ENCODE measurements around the gene LRRC26. TPM values are rescaled to one million over a fixed set of nuclear protein-coding genes. Genes with fewer than 3 reads are reported as not detected.
A peak's percentile ranks its signal among the peaks of the same experiment; 100 is the strongest.

LRRC26 gene
- total RNA-seq, 1 donor from 2014 or later: 0.62 TPM

DNA sequence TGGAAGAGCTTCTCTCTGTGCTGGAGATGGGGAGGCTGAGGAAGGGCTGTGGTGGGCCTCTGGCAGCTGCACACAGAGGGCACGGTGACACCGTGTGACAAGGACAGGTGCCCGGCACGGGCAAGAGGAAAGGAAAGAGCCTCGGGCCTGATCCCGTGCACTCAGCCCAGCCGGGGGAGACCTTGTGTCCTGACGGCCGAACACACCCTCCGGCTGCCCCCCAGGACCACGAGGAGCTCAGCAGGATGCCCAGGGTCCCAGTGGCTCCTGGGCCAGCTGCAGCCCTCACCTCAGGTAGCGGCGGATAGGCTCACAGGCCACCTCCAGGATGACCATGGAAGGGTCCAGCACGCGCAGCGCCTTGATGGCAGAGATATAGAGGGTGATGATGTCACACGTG is 13.0 kb upstream of the LRRC26 start:
- DNase-seq: no peak

DNA sequence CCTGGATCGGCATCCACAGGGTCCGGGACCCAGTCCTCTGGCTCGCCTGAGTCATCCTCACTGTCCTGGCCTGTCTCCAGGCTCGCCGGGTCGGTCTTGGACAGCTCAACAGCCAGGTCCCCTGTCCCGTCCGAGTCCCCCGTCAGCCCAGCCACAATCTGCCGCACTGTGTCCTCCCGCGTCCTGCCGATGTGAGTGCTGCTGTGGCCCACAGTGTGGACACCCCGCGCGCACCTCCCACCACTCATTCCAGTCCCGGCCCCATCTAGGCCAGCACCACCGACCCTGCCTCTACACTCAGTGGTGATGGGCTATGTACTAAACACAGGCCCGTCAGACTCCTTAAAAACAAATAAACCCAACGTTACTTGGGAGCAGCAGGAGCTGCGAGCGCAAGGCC is 11.8 kb upstream of the LRRC26 start:
- no peak for DNase-seq

GRCh38 chr9:137180491-137180890 is 10.6 kb upstream of the LRRC26 start:
- DNase-seq: no peak

GRCh38 chr9:137179761-137180160 is 9.9 kb upstream of the LRRC26 start:
- no peak for DNase-seq

DNA sequence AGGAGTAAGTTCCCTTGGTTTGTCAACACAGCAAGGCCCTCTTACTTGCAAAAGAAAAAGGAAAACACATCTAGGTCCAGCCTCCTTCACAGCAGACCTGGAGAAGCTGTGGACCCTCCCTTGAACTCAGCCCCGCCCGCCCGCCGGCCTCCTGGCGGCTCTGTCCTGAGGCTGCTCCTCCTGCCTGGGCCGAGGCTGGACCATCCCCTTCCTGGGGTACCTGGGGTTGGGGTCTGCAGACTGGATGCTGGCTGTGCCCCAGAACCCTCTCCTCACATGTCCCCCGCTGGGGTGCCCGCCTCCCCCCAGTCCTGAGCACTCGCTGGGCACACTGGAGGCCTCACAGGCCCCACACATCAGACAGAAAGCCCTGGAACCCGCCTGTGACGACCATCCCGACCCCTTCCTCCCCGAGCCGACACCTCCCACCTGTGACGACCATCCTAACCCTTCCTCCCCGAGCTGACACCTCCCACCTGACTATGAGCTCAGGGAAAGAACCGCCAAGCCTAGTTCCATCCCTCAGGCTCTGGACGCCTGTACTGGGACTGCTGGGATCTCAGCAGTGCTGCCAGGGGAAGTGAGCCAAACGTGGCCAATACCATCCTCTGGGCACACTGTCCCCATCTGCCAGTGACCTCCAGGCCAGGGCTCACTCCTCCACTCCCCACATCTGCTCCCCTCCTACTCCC is 9.2 kb upstream of the LRRC26 start:
- no peak for DNase-seq

DNA sequence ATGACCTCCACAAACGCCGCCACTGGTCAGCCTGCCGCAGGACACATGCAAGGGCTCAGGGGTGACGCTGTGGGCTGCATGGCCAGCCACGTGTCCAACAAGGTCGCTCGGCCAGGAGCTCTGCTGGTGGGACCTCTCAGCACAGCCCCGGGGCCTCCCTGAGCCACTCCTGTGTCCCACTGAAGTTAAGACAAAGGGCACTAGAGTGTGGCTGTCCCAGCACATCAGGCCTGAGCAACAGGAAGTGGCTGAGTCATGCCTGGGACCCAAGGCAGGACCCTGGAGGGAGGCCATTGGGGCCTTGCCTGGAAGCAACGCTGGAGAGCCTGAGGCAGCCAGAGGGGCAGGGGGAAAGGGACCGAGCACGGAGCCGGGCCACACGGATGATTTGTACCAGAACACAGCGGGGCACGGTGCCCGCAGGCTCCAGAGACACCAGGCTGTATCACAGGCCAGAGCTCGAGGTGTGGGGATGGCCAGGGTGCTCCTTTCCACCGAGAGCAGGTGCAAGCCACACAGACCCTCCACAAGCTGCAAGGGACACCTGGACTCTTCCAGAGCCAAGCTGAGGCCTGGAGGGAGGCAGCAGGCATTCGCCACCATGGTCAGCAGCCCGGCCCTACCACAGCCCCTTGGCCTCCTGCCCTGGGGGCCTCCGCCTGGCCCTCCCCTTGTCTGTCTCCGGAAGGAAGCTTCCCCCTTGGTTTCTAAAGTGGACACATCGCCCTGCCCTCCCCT is 8.5 kb upstream of the LRRC26 start:
- no peak for DNase-seq

DNA sequence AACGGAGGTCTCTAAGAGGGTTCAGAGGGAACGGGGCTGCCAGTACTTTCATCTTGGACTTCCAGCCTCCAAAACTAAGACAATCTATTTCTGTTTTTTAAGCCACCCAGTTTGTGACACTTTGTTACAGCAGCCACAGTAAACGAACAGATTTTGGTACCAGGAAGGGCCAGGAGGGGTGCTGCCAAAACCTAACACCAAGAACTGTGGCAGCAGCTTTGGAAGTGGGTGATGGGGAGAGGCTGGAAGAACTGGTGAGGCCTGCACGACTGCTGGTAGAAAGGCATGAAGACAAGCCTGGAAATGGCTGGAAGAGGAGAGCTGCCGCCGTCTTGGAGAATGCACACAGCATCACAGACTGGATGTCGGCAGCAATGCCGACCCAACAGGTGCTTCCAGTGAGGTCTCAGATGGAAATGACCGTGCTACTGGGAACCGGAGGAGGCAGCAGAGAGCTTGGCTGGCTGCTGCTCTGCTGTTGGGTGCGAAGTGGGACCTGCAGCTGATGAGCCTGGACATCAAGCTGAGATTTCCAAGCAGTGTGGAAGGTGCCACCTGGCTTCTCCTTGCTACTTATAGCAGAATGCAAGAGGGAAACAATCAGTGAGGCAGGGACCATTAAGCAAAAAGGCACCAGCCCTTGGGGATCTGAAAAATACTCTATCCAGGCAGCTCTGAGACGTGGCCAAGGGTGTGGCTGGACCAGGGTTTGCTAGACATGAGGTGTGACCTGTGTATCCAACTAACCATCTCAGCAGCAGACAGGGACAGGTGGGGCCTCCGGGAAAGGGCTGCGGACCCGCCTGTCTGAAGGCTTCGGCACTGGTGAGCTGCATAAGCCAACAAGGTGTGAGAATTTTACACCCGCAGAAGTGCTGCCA is 6.7 kb upstream of the LRRC26 start:
- peak; percentile 22 for DNase-seq

GRCh38 chr9:137175345-137175961 is 5.6 kb upstream of the LRRC26 start:
- DNase-seq: no peak

DNA sequence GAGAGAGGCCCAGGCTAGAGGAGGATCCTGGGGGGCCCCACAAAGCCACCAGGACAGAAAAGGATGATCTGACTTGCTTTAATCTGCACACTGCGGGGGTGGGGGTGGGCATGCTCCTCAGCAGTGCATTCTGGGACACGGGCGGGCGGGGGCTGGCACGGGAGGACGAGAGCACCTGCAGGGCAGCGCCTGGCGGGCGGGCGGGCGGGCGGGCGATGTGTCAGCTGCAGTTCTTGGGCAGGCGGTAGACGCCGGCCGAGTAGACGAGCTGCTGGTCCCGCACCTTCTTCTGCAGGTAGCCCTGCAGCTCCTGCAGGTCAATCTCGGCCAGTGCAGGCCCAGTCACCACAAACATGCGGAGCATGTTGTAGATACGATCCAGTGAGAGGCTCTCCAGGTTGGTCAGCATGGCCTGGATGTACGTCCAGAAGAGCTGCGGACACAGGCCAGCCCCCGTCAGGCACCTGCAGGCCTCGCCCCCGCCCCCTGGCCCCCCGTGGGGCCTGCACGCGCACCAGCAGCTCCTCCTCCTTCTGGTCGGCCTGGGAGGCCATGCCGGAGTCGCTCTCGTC is 5.0 kb upstream of the LRRC26 start:
- no peak for DNase-seq

DNA sequence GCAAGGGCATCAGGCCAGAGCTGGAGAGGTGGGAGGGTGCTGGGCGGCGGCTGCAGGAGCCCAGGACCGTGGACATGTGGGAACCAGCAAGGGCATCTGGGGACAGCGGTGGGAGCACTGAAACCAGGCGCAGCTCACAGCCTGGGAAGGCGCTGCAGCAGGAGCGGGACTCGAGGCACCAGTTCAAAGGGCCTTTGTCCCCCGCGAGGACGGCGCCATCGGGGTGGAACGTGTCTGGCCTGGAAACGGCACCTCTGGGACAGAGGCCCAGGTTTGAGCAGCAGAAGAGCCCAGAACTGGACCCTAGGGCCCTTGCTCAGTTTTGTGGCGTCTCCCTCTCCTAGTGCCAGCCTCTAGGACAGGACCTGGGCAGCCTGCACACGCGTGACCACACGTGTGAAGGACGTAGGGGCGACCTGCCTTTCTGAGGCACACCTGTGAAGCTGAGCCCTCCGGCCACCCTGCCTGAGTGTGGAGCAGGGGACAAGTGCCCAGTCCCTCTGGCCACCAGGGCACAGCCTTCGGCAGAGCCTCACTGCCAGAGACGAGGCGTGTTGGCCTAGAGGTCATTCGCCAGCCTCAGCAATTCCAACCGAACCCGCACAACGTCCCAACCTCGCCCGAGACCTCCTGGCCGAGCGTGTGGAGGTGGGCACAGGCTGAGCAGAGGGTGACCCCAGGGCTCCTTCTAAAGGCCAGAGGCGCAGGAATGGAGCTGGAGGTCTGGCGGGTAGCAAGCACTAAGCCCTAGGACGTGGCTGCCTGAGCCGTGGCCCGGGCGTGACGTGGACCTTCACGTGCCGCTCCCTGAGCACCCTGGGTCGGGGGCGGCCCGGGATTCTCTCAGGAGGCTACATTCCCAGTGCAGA is 4.2 kb upstream of the LRRC26 start:
- DNase-seq: no peak

DNA sequence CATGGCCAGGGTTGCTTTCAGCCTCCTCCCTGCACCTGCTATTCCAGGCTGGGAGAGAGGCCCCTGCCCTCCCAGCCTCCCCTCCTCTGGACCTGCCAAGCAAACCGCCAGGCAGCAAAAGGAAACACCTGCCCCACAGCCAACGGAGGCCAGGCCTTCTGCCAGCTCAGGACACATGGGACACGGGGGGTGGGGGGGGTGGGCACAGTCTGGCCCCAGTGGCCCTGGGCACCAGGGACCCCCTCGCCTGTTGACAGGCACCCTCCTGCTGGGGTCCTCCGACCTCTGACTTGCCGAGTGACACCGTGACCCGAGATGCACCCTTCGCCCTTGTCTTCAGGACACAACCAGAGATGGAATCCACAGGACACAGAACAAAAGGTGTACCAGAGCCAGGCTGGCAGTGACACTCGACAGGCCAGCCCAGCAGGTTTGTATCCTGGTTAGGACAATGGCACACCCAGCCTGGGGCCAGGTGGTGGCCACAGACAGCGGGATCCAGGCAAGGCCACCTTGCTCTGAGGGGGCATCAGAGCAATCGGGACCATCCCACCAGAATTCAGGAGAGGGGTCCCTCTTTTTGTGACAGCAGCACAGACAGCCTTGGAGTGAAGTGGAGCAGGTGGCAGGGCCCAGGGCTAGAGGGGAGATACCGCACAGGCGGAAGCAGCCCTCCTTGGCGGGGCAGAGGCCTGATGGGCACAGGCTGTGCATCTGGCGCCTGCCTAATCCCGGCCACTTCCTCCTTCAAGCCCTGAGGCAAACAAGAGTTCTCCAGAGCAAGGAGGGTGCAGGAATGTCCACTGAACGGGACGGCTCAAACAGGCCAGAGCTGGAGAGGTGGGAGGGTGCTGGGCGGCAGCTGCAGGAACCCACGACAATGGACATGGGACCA is 3.3 kb upstream of the LRRC26 start:
- no peak for DNase-seq

- no peak for DNase-seq
Measured at GRCh38 chr9:137171149-137171900, 1.5 kb upstream of the LRRC26 start.

GRCh38 chr9:137170486-137171148 is 766 bp upstream of the LRRC26 start:
- no peak for DNase-seq

GRCh38 chr9:137168904-137169856 is 671 bp downstream of the LRRC26 start:
- peak; percentile 54 for DNase-seq

DNA sequence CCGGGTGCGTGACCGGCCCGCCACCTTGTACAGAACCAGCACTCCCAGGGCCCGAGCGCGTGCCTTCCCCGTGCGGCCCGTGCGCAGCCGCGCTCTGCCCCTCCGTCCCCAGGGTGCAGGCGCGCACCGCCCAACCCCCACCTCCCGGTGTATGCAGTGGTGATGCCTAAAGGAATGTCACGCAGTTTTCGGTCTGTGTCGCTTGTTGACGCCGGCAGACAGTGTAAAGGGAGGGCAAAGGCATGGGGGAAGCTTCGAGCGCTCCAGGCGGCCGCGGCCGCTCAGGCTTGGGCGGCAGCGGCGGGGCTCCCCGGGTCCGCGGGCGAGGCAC is 1.3 kb downstream of the LRRC26 start:
- DNase-seq: no peak

DNA sequence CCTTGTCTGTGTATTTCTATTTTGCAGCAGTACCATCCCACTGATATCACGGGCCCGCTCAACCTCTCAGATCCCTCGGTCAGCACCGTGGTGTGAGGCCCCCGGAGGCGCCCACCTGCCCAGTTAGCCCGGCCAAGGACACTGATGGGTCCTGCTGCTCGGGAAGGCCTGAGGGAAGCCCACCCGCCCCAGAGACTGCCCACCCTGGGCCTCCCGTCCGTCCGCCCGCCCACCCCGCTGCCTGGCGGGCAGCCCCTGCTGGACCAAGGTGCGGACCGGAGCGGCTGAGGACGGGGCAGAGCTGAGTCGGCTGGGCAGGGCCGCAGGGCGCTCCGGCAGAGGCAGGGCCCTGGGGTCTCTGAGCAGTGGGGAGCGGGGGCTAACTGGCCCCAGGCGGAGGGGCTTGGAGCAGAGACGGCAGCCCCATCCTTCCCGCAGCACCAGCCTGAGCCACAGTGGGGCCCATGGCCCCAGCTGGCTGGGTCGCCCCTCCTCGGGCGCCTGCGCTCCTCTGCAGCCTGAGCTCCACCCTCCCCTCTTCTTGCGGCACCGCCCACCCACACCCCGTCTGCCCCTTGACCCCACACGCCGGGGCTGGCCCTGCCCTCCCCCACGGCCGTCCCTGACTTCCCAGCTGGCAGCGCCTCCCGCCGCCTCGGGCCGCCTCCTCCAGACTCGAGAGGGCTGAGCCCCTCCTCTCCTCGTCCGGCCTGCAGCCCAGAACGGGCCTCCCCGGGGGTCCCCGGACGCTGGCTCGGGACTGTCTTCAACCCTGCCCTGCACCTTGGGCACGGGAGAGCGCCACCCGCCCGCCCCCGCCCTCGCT is 1.9 kb downstream of the LRRC26 start:
- DNase-seq: no peak

DNA sequence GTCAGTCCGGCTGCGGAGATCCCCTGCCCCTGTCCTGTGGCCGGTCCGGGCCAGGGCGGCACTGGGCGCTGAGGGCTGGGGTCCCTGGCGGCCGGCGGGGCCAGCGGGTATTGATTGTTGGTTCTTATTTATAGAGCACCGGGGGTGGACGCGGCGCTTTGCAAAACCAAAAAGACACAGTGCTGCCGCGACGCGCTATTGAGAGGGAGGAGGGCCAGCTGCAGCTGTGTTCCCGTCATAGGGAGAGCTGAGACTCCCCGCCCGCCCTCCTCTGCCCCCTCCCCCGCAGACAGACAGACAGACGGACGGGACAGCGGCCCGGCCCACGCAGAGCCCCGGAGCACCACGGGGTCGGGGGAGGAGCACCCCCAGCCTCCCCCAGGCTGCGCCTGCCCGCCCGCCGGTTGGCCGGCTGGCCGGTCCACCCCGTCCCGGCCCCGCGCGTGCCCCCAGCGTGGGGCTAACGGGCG is 2.5 kb downstream of the LRRC26 start:
- no peak for DNase-seq

All from occipital lobe (tissue), 2 donors.